HFFc6 (cell line): ENCODE results near the gene SAFB. TPM values are rescaled to one million over a fixed set of nuclear protein-coding genes. Genes with fewer than 3 reads are reported as not detected.

Experiments used
- DNase-seq: peaks from one replicate; pipeline ENCODE4 v3.0.0-alpha.2; 2018
- H3K27ac Mint-ChIP-seq: 2 replicates; pipeline ENCODE4 v1.8.0; 2020; ENCODE audit warnings: mild to moderate bottlenecking, mixed read lengths
- H3K27me3 Mint-ChIP-seq: 2 replicates; pipeline ENCODE4 v1.8.0; 2021; ENCODE audit warnings: mild to moderate bottlenecking, moderate library complexity, mixed read lengths; ENCODE audit not compliant: insufficient read depth
- H3K36me3 Mint-ChIP-seq: 2 replicates; pipeline ENCODE4 v1.8.0; 2021; ENCODE audit warnings: low read depth, mixed read lengths
- H3K4me1 Mint-ChIP-seq: 2 replicates; pipeline ENCODE4 v1.8.0; 2020; ENCODE audit warnings: low read depth, mixed read lengths
- H3K4me3 Mint-ChIP-seq: 2 replicates; pipeline ENCODE4 v1.8.0; 2020; ENCODE audit warnings: mild to moderate bottlenecking, moderate library complexity, mixed read lengths
- H3K9me3 Mint-ChIP-seq: 2 replicates; pipeline ENCODE4 v1.8.0; 2020; ENCODE audit warnings: mild to moderate bottlenecking, mixed read lengths
- CTCF ChIP-seq: fragments of 200-600 bp; sonication (generic); IDR thresholded peaks from 2 replicates; pipeline ENCODE4 v1.5.0; 2021; ENCODE audit warnings: antibody characterized with exemption, mild to moderate bottlenecking
- total RNA-seq, 6 experiments: library from RNA; stranded (reverse); fragmentation: NEBNext Ultra II Directional; extraction: Animal tissue kit (Norgen Biotek cat#: 25700); gene quantifications; 2 replicates in 1 of 6; 3 replicates in 5 of 6; pipeline ENCODE4 v1.2.3, GENCODE V29; 2021

The SAFB gene
- total RNA-seq, 6 experiments from 2014 or later = 41.7 to 53.6 (median 49.3) TPM

DNA sequence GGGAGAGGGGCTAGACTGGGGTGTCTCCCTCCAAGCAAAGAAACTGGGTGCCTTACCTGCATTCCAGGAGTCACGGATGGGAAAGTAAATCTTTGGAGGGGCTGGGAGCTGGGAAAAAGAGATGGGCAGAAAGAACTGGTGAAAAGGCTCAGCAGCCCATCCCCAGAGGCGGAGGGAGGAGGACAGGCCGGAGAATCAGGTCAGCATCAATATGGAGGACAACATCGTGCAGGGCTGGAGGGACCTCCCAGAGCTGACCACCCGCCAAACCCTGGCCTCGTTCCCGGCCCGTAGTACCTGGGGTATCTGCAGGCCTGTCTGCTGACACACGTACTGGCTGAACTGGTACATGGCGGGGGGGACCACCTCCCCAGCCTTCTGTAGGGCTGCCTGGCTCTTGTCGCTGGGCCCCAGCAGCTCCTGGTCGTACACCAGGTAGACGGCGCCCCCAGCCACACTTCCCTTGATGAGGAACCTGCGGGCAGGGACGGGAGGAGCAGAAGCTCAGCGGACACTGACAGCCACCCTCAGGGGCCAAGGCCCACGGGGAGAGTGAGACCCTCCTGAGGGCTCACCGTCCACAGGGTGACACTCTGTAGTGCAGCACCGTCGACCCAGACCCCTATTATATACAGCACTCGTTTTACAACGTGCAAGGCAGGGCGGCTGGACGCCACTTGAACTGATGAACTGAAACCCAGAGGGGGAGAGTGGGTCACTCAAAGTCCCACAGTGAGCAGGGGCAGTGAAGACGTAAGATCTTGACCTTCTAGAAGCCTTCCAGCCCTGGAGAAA lies 56.6 kb downstream of the SAFB start:
- H3K4me3 Mint-ChIP-seq = peak overlapping the region; percentile 100
- TF ChIP-seq CTCF = no peak
- peaks cover 16% of the 10 kb centered on the region for H3K27me3 Mint-ChIP-seq
- H3K9me3 Mint-ChIP-seq = no peaks in the 10 kb centered on the region
- H3K27ac Mint-ChIP-seq = peak overlapping the region; percentile 99
- H3K36me3 Mint-ChIP-seq = no peaks in the 10 kb centered on the region
- peaks cover 21% of the 10 kb centered on the region for H3K4me1 Mint-ChIP-seq
- DNase-seq = no peak

- H3K36me3 Mint-ChIP-seq = no peaks in the 10 kb centered on the region
- TF ChIP-seq CTCF = no peak
- H3K4me3 Mint-ChIP-seq = peak overlapping the region; percentile 100
- H3K27ac Mint-ChIP-seq = peak overlapping the region; percentile 99
- no peaks in the 10 kb centered on the region for H3K9me3 Mint-ChIP-seq
- peaks cover 17% of the 10 kb centered on the region for H3K27me3 Mint-ChIP-seq
- no peak for DNase-seq
- peaks cover 21% of the 10 kb centered on the region for H3K4me1 Mint-ChIP-seq
Observed at GRCh38 chr19:5680084-5680436, 57.2 kb downstream of the SAFB start.

DNA sequence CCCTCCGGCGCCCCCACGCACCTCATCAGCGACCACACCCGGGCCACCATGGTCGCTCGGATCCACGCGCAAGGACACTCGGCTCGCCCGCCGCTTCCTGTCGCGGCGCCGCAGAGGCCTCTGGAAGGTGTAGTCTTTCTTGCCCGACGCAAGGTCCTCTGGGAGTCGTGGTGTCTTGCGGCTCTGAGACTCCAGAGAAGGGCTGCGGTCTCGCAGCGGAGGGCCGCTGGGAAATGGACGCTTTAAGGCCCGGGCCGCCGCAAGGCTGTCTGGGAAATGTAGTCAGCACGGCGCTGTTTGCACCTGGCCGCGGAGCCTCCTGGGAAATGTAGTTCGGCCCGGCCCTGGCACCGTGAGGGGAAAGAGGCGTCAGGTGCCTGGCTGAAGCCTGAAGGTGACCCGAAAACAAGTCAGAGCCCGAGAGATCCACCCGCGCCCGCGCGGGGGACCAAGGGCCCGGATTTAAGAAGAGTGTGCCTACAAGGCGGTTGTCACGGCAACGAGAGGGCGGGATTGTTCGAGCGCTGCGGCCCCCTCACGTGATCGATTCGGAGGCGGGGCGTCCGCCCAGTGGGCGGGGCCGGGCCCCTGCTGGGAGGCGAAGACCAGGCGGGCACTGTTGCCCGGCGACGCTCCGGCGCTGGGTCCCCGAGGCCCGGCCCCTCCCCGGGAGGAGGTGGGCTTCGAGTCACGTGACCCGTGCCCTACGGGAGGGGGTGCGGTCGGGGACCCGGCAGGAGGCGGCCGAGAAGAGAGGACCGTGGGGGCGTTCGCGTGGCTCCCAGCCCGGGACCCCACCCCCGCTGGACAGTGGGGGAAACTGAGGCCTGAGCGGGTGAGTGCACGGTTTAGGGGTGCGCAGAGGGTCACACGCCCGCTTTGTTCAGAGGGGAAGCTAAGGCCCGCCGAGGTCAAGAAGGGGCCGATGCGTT lies 57.8 kb downstream of the SAFB start, which contains the start of the genes HSD11B1L and MICOS13:
Gene HSD11B1L, plus strand, starts transcription at position 591 of the 932 bp plus-strand sequence. CDS start 3,806 bp downstream, outside the sequence.
Gene MICOS13, minus strand, starts transcription at position 80 of the 932 bp plus-strand sequence. Its CDS starts 30 bp downstream, at position 50.
- no peaks in the 10 kb centered on the region for H3K36me3 Mint-ChIP-seq
- H3K9me3 Mint-ChIP-seq = no peaks in the 10 kb centered on the region
- H3K4me3 Mint-ChIP-seq = peak within 1 kb of the TSS; percentile 100
- peak; percentile 98 for DNase-seq
- peak; percentile 10; the same call in 1 of the 2 replicates for TF ChIP-seq CTCF
- peaks cover 21% of the 10 kb centered on the region for H3K4me1 Mint-ChIP-seq
- H3K27ac Mint-ChIP-seq = peak within 1 kb of the TSS; percentile 99
- H3K27me3 Mint-ChIP-seq = peaks cover 14% of the 10 kb centered on the region

GRCh38 chr19:5681391-5682106 lies 58.7 kb downstream of the SAFB start:
- H3K27me3 Mint-ChIP-seq = peaks cover 14% of the 10 kb centered on the region
- no peak for DNase-seq
- no peaks in the 10 kb centered on the region for H3K36me3 Mint-ChIP-seq
- peaks cover 24% of the 10 kb centered on the region for H3K4me1 Mint-ChIP-seq
- peak overlapping the region; percentile 70; the same call in 1 of the 2 replicates for H3K27ac Mint-ChIP-seq
- no peak for TF ChIP-seq CTCF
- H3K9me3 Mint-ChIP-seq = no peaks in the 10 kb centered on the region
- H3K4me3 Mint-ChIP-seq = peak overlapping the region; percentile 85

DNA sequence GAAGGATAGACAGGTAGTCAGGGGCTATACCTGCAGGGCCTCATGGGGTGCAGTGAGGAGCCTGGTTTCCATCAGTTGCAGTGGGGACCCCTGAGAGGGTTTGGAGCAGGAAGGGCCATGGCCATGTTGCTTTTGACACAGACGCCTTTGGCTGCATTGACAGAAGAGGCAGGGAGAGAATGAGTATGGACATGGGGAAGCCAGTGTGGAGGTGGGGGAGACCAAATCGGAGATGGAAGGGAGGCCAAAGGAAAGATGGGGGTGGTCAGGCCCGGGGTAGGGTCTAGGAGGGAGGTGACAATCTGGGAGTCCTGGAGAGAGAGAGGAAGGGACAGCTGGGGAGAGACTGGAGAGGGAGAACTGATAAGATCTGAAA lies 59.2 kb downstream of the SAFB start:
- Mint-ChIP-seq H3K4me3 (peak overlapping the region; percentile 85), H3K27ac (no peak overlapping the region), H3K4me1 (peaks cover 25% of the 10 kb centered on the region), H3K27me3 (peaks cover 14% of the 10 kb centered on the region), H3K9me3 (no peaks in the 10 kb centered on the region), H3K36me3 (no peaks in the 10 kb centered on the region)
- no peak for TF ChIP-seq CTCF
- DNase-seq = no peak
